LoVo (cell line): ENCODE results near the gene SLIT3.
"Not testable (repeated sequence)": the region's sequence is repeated elsewhere in the genome, so short reads cannot be mapped to it uniquely, and the experiment has no call there.

Experiments
- DNase-seq: peaks from one replicate; pipeline ENCODE4 v3.0.0-alpha.2; 2016; ENCODE audit warnings: low spot score

SLIT3 gene

GRCh38 chr5:169142264-169142970 lies 158.5 kb downstream of the SLIT3 start:
- no peak for DNase-seq

GRCh38 chr5:169140215-169140614 lies 160.7 kb downstream of the SLIT3 start:
- DNase-seq = not testable (repeated sequence)

- DNase-seq = peak; percentile 52
Measured at GRCh38 chr5:169139480-169140050, 161.4 kb downstream of the SLIT3 start.

GRCh38 chr5:169133531-169133930 lies 167.4 kb downstream of the SLIT3 start:
- DNase-seq = no peak

GRCh38 chr5:169132302-169132660 lies 168.7 kb downstream of the SLIT3 start:
- no peak for DNase-seq

GRCh38 chr5:169131616-169132301 lies 169.2 kb downstream of the SLIT3 start:
- no peak for DNase-seq

GRCh38 chr5:169128679-169129078 lies 172.3 kb downstream of the SLIT3 start:
- no peak for DNase-seq

- no peak for DNase-seq
Measured at GRCh38 chr5:169127431-169127830, 173.5 kb downstream of the SLIT3 start.

- DNase-seq = no peak
Measured at GRCh38 chr5:169126481-169127021, 174.4 kb downstream of the SLIT3 start.

- DNase-seq = no peak
Measured at GRCh38 chr5:169125571-169125970, 175.4 kb downstream of the SLIT3 start.

- DNase-seq = no peak
Measured at GRCh38 chr5:169122951-169123350, 178.0 kb downstream of the SLIT3 start.

GRCh38 chr5:169121630-169122420 lies 179.1 kb downstream of the SLIT3 start:
- DNase-seq = no peak

GRCh38 chr5:169119288-169120048 lies 181.5 kb downstream of the SLIT3 start:
- DNase-seq = no peak

- no peak for DNase-seq
Measured at GRCh38 chr5:169116961-169117461, 183.9 kb downstream of the SLIT3 start.

- DNase-seq = no peak
Measured at GRCh38 chr5:169115461-169116124, 185.3 kb downstream of the SLIT3 start.

- DNase-seq = no peak
Measured at GRCh38 chr5:169114466-169115065, 186.4 kb downstream of the SLIT3 start.

- DNase-seq = no peak
Measured at GRCh38 chr5:169112016-169112415, 188.9 kb downstream of the SLIT3 start.

GRCh38 chr5:169106911-169107706 lies 193.8 kb downstream of the SLIT3 start:
- DNase-seq = no peak

GRCh38 chr5:169105582-169105981 lies 195.4 kb downstream of the SLIT3 start:
- DNase-seq = not testable (repeated sequence)
